Endothelial cell of umbilical vein (primary cell): ENCODE results near the gene MYH11. TPM values are rescaled to one million over a fixed set of nuclear protein-coding genes. Genes with fewer than 3 reads are reported as not detected.

Source experiments
- Bru-seq: library from RNA; stranded (reverse); fragments of 400-500 nt; gene quantifications from one replicate; lab custom pipeline; 2021; lab: Mats Ljungman, UMichigan
- BruChase-seq, 2 experiments: library from RNA; stranded (reverse); fragments of 400-500 nt; gene quantifications; one replicate each; lab custom pipeline; 2021; lab: Mats Ljungman, UMichigan
- BruUV-seq: library from RNA; stranded (reverse); fragments of 400-500 nt; replicated peaks from 2 replicates; lab custom pipeline; 2021; lab: Mats Ljungman, UMichigan
- CTCF ChIA-PET: fragments of 300-600, 350-600 bp; sonication (Branson Sonifier 250); formaldehyde crosslinking; loops from one replicate; lab custom pipeline; 2021; ENCODE audit warnings: antibody characterized with exemption, inconsistent platforms; lab: Charles Lee
- POLR2A ChIA-PET: fragments of 300-600, 350-600 bp; sonication (Branson Sonifier 250); formaldehyde crosslinking; loops from one replicate; lab custom pipeline; 2021; ENCODE audit warnings: antibody characterized with exemption, inconsistent platforms; lab: Charles Lee
- DNase-seq: peaks from one replicate; pipeline ENCODE4 v3.0.0-alpha.2; 2011; ENCODE audit warnings: low read depth, low spot score
- FAIRE-seq: peaks from 2 replicates; lab custom pipeline; 2011; peaks lifted over from hg19 to GRCh38; lab: Jason Lieb, UNC
- H2AFZ ChIP-seq: 2 replicates; pipeline ENCODE4 v1.6.0; 2012; ENCODE audit warnings: low read depth, low read length, control low read depth, inconsistent platforms
- H3K27ac ChIP-seq: 2 replicates; pipeline ENCODE4 v1.5.1; 2011; ENCODE audit warnings: low read depth, mild to moderate bottlenecking, control low read depth, low read length, moderate library complexity; ENCODE audit not compliant: insufficient read depth
- H3K27me3 ChIP-seq, 2 experiments: 2 replicates each; pipeline versions ENCODE4 v1.6.0 to v1.6.1; 2011; ENCODE audit warnings: low read length in 2 of 2, mixed read lengths in 1 of 2; ENCODE audit not compliant: control insufficient read depth in 2 of 2, insufficient read depth in 2 of 2
- H3K36me3 ChIP-seq, 2 experiments: 2 replicates in 1 of 2; 3 replicates in 1 of 2; pipeline ENCODE4 v1.5.1; 2011; ENCODE audit warnings: low read length in 2 of 2, mild to moderate bottlenecking in 1 of 2, moderate library complexity in 1 of 2; ENCODE audit not compliant: control insufficient read depth in 2 of 2, insufficient read depth in 2 of 2; ENCODE audit errors: extremely low read depth in 1 of 2
- H3K4me1 ChIP-seq: 3 replicates; pipeline ENCODE4 v1.5.1; 2011; ENCODE audit warnings: mild to moderate bottlenecking, low read length; ENCODE audit not compliant: control insufficient read depth, insufficient read depth; ENCODE audit errors: extremely low read depth
- H3K4me2 ChIP-seq: 2 replicates; pipeline ENCODE4 v1.6.1; 2011; ENCODE audit warnings: low read length, control low read depth, mixed read lengths; ENCODE audit not compliant: insufficient read depth
- H3K4me3 ChIP-seq, 3 experiments: fragments of 200-600 bp in 1 of 3; sonication (generic), shearing (Covaris generic) in 1 of 3; replicated peaks in 1 of 3; 2 replicates each; pipeline ENCODE4 v1.5.1; 2011 to 2016; ENCODE audit warnings: control low read depth in 3 of 3, low read length in 3 of 3, mild to moderate bottlenecking in 2 of 3, inconsistent platforms in 1 of 3, low read depth in 1 of 3, moderate library complexity in 1 of 3; ENCODE audit not compliant: insufficient read depth in 1 of 3
- H3K79me2 ChIP-seq: 2 replicates; pipeline ENCODE4 v1.6.0; 2012; ENCODE audit warnings: low read length, inconsistent platforms; ENCODE audit not compliant: control insufficient read depth, insufficient read depth
- H3K9ac ChIP-seq: replicated peaks from 2 replicates; pipeline ENCODE3; 2011; ENCODE audit warnings: low read length, control low read depth; ENCODE audit not compliant: insufficient read depth; ENCODE audit errors: extremely low read depth
- H3K9me1 ChIP-seq: replicated peaks from 3 replicates; pipeline ENCODE4 v1.6.0; 2011; ENCODE audit warnings: mild to moderate bottlenecking, low read length; ENCODE audit not compliant: control insufficient read depth, insufficient read depth; ENCODE audit errors: extremely low read depth
- H3K9me3 ChIP-seq: replicated peaks from 2 replicates; pipeline ENCODE4 v1.5.1; 2012; ENCODE audit warnings: low read length, inconsistent platforms; ENCODE audit not compliant: control insufficient read depth, insufficient read depth
- H4K20me1 ChIP-seq: replicated peaks from 2 replicates; pipeline ENCODE3; 2011; ENCODE audit warnings: mild to moderate bottlenecking, low read length; ENCODE audit not compliant: control insufficient read depth, insufficient read depth; ENCODE audit errors: extremely low read depth
- EZH2 ChIP-seq: IDR thresholded peaks from 2 replicates; pipeline ENCODE4 v1.6.1; 2012; ENCODE audit warnings: borderline replicate concordance, low read depth, mild to moderate bottlenecking, moderate library complexity, low read length, inconsistent platforms; ENCODE audit not compliant: severe bottlenecking
- JUN ChIP-seq: IDR thresholded peaks from 2 replicates; pipeline ENCODE4 v1.6.1; 2011; ENCODE audit warnings: borderline replicate concordance, low read depth; ENCODE audit not compliant: insufficient read length, insufficient read depth
- MYC ChIP-seq: IDR thresholded peaks from one replicate; pipeline ENCODE4 v1.6.1; 2011; ENCODE audit warnings: mild to moderate bottlenecking, low read depth, low read length
- POLR2A ChIP-seq: IDR thresholded peaks from 2 replicates; pipeline ENCODE4 v1.6.1; 2012; ENCODE audit warnings: low read depth, mild to moderate bottlenecking, control low read depth, low read length
- dilution Hi-C: fragments of 300-500 bp; cut with MboI; formaldehyde crosslinking; loops from one replicate; pipeline ENCODE4 v1.15.0; 2019; ENCODE audit warnings: low sequenced_read_pairs; ENCODE audit not compliant: extremely low pct_ligation_motif_present
- intact Hi-C: fragments of 100-400 bp; cut with micrococcal nuclease; formaldehyde crosslinking; loops from one replicate; pipeline ENCODE4 v1.10.0; 2022
- long read RNA-seq: library from polyadenylated mRNA; stranded (forward); transcript quantifications from one replicate; pipeline ENCODE4 v2.0.0, GENCODE V29; 2021
- polyA minus RNA-seq, 3 experiments: library from RNA; depleted of rRNA, polyadenylated mRNA; stranded (reverse); fragments of >200 nt; gene quantifications; 1 replicate in 1 of 3; 2 replicates in 2 of 3; pipeline ENCODE4 v1.2.3, GENCODE V29; 2011
- polyA plus RNA-seq, 4 experiments: library from polyadenylated mRNA; depleted of rRNA in 3 of 4; stranded (reverse) in 3 of 4; unstranded in 1 of 4; fragments of >200 nt; gene quantifications; 2 replicates each; pipeline versions ENCODE4 v1.2.1 to v1.2.3, GENCODE V29; 2011 to 2012; ENCODE audit warnings: missing spikeins in 1 of 4
- total RNA-seq: library from RNA; stranded (reverse); gene quantifications from 2 replicates; pipeline ENCODE4 v1.2.3, GENCODE V29; 2021
- TF ChIP-seq, protein P1 (sequence below), 2 donors: IDR thresholded peaks; 1 replicate in 1 of 2; 2 replicates in 1 of 2; pipeline ENCODE4 v1.5.1; 2011; ENCODE audit warnings: low read length in 2 of 2, mild to moderate bottlenecking in 2 of 2, moderate library complexity in 2 of 2, control low read depth in 1 of 2, inconsistent platforms in 1 of 2, low read depth in 1 of 2; ENCODE audit not compliant: insufficient read depth in 1 of 2; ENCODE audit errors: extremely low read depth in 1 of 2

The MYH11 gene
- total RNA-seq (not detected in 2 replicates), polyA plus RNA-seq (not detected in 2 replicates), polyA minus RNA-seq (0.15 TPM in 1 of 2 replicates, not detected in the other), Bru-seq, nascent RNA (percentile 1 among the genes with signal in this experiment), BruChase-seq, experiment 1, labeled RNA remaining after a 6-hour chase (percentile 4 among the genes with signal in this experiment), BruChase-seq, experiment 2, labeled RNA remaining after a 2-hour chase (percentile 2 among the genes with signal in this experiment)
- polyA plus RNA-seq (2011; cell fraction: cytosol; rRNA removed): not detected in 2 replicates
- polyA plus RNA-seq (2011; cell fraction: nucleus; rRNA removed): 0.03 TPM in 1 of 2 replicates, not detected in the other
- 0.08 and 0.12 TPM in 2 replicates for polyA plus RNA-seq (2012)
- polyA minus RNA-seq (2011; cell fraction: cytosol; rRNA and poly(A)+ RNA removed): not detected
- not detected in 2 replicates for polyA minus RNA-seq (2011; cell fraction: nucleus; rRNA and poly(A)+ RNA removed)
- long read RNA-seq, partial matches to known transcripts: 0 of 5 reads
- long read RNA-seq, other reads (novel, unspliced or antisense): 5 of 5 reads

DNA sequence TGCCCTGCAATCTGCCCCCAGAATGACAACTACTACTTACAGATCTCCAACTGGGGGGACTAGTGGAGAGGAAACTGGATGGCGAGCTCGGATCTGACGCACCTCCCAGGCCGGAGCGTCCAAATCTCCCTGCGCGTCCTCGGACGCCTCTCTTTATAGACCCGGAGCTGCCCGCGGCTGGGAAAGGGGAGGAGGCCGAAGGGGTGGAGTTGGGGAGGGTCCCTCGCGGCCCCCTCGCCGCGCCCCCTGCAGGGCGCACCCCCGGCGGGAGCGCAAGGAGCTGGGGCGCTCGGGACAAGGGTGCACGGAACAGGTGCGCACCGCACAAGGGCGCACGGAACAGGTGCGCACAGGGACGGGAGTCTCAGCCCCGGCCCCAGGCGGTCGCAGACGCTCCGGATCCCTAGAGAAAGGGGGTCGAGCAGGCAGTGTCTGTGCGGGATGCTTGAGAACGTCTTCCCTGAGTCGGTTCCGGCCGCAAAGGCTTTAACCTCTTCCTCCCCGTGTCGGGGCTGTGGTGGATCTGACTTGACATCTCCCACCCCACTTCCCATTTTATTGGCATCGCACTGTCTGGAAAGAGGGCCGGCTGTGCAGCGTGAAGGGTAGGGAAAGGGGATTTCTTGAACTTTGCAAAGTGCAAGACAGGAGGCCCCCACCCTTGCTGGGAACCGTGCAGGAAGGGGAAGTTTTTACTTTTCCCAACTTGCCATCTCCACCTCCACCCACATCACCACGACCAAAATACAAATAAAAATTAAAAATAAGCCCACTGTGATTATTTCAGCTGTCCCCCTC lies at the start of gene MYH11:
Gene MYH11 (minus strand): TSS at position 128 of the 798 bp plus-strand sequence. CDS start 18,776 bp downstream, outside the sequence.
- Histone ChIP-seq H3K4me3 (peak within 1 kb of the TSS; percentile 4 to 44 (median 38)), H3K9me1 (no peaks in the 10 kb centered on the region), H3K36me3 (no peaks in the 10 kb centered on the region), H3K27ac (no peak within 1 kb of the TSS), H3K9ac (no peak within 1 kb of the TSS), H3K9me3 (no peaks in the 10 kb centered on the region), H4K20me1 (no peaks in the 10 kb centered on the region), H3K4me1 (peaks cover 11% of the 10 kb centered on the region), H2AFZ (peak within 1 kb of the TSS; percentile 94), H3K79me2 (no peaks in the 10 kb centered on the region), H3K4me2 (peak within 1 kb of the TSS; percentile 53), H3K27me3 (peaks cover 36 to 41% of the 10 kb centered on the region in 2 experiments)
- BruUV-seq: no TSS peak
- DNase-seq: no peak
- no peak for TF ChIP-seq POLR2A
- TF ChIP-seq, protein P1, sequence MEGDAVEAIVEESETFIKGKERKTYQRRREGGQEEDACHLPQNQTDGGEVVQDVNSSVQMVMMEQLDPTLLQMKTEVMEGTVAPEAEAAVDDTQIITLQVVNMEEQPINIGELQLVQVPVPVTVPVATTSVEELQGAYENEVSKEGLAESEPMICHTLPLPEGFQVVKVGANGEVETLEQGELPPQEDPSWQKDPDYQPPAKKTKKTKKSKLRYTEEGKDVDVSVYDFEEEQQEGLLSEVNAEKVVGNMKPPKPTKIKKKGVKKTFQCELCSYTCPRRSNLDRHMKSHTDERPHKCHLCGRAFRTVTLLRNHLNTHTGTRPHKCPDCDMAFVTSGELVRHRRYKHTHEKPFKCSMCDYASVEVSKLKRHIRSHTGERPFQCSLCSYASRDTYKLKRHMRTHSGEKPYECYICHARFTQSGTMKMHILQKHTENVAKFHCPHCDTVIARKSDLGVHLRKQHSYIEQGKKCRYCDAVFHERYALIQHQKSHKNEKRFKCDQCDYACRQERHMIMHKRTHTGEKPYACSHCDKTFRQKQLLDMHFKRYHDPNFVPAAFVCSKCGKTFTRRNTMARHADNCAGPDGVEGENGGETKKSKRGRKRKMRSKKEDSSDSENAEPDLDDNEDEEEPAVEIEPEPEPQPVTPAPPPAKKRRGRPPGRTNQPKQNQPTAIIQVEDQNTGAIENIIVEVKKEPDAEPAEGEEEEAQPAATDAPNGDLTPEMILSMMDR (IDR thresholded peaks at IDR 0.05; ENCODE audit: extremely low read depth in 1 of 2, insufficient read depth in 1 of 2, low read depth in 1 of 2, low read length in 2 of 2): no peak
- TF ChIP-seq MYC: no peak
- no peak for TF ChIP-seq JUN
- peak; percentile 59 for TF ChIP-seq EZH2
- ChIA-PET CTCF (no interaction called here), POLR2A (no interaction called here)
- FAIRE-seq: no peak
- intact Hi-C loops (no loop called here), dilution Hi-C loops (no loop called here)
